HG03108 (cell line): Measurements from ENCODE around the gene CHAC1.
"Not testable (repeated sequence)": the region's sequence is repeated elsewhere in the genome, so short reads cannot be mapped to it uniquely, and the experiment has no call there.

Experiments used
- ATAC-seq: cut with Tn5 transposase; IDR thresholded peaks from one replicate; pipeline ENCODE4 v1.9.1; 2021; ENCODE audit warnings: moderate library complexity; ENCODE audit not compliant: unreplicated experiment

The CHAC1 gene

DNA sequence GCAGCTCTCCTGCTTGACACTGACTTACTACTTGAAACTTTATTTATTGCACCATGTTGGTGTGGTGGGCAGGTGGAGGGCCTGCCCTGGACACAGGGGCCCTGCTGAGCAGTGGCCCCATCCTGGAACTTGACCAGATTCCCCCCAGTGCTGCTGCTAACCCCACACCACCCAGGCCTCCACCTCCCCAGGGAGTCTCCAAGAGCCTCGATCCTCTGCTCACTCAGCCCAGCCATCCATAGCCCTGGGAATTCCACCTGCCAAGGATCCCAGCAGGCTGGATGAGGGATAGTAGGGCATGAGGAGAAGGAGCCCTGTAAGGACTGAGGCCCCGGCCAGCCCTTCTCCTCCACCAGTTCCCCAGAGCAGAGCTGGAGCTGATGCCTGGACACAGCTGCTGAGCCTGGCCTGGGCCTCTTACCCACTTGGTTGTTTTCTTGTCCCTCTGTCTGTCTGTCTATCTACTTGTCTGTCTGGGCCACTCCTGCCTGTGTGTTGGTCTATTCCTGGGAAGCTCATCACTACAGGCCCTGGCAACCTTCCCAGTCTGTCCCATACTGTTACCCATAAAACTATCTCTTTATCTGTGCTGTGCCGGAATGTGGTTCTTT, 2.8 kb downstream of the CHAC1 start:
- no peak for ATAC-seq

DNA sequence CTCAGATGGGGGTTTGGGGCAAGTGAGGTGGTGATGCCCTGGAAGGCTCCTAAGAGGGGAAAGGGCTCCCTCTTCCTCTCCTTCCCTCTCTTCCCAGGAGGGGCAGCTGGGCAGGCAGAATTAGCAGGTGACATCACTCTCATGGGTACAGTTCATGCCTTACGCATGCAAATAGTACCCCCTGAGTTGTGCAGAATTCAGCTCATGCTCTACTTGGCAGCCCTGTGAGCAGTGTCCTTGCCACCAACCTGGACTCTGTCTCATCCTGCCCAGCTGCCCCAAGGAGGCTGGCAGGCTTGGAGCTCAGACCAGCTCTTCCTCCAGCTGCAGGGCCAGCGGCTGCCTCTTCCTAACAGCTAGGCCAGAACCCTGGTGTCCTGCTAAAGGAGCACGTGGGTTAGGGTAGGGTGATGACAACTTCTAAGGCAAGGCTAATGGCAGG, 3.3 kb downstream of the CHAC1 start:
- ATAC-seq: no peak

DNA sequence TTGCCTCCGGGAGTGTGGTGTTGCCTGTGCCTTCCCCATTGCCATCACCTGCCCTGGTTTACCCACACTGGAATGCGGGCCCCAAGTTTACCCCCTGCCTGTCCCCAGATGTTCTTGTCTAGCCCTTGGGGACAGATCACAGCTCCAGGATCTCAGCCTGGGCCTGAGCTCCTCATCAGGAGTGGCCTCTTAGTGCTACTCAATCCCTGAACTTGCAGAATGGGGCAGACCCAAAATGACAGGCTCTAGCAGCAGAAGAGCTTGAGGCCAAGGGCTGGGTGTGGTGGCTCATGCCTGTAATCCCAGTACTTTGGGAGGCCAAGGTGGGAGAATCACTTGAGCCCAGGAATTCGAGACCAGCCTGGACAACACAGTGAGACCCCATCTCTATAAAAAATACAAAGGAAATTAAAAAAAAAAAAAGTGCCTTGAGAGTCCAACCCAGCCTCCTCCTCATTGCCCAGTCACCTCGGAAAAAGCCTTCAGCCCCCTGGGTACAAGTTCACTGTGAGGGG, 3.8 kb downstream of the CHAC1 start:
- ATAC-seq: no peak

DNA sequence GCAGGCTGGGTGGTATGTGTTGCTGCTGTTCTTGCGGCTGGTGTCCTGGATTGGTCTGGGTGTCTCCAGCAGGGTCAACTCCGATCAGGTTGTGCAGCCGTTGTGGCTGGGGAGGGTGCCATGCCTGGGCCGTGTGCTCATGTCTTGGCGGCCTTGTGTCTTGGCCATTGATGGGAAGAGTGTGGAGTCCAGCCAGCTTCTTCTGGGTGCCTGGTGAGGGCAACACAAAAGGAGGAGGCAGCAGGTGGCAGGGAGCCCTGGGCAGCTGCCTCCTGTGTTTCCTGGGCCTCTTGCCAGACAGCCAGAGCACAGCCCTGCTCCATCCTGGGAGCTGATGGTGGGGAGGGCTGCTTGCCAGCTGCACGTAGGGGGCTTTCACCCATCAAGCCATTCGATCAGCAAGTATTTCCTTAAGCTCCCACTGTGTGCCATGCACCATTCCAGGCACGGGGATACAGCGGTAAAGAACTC, 4.3 kb downstream of the CHAC1 start:
- ATAC-seq: no peak

DNA sequence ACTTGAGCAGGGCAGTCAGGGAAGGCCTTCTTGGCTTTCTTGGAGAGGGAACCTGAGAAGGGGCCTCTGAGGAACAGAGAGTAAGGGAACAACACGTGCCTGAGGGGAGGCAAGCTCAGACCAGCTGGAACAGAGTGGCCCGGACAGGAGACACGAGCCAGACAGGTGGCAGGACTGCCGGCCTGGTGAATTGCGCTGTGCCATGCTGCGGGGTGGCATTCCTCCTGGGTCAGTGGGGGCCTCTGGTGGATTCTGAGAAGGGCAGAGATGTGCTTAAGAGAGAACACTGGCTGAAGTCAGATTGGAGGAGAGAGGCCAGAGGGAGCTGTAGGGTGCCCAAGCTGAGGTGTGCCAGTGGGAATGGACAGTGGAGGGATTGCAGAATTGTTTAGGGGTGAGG, 4.9 kb downstream of the CHAC1 start:
- ATAC-seq: no peak

DNA sequence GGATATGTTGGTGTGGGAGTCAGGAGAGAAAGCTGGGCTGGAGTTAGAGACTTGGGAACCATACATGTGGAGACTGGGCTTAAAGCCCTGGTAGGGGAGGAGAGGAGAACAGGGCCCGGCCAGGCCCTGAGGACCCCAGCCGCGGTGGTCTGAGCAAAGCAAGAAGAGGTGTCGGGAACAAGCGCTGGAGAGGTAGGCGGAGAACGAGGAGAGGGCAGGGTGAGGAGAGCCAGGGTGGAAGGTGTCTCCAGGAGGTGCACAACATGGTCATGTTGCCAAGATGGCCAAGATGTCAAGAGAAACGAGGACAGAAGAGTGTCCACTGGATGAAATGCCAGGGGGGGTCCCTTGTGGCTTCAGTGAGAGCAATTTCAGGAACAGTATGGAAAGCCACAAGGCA, 5.5 kb downstream of the CHAC1 start:
- no peak for ATAC-seq

DNA sequence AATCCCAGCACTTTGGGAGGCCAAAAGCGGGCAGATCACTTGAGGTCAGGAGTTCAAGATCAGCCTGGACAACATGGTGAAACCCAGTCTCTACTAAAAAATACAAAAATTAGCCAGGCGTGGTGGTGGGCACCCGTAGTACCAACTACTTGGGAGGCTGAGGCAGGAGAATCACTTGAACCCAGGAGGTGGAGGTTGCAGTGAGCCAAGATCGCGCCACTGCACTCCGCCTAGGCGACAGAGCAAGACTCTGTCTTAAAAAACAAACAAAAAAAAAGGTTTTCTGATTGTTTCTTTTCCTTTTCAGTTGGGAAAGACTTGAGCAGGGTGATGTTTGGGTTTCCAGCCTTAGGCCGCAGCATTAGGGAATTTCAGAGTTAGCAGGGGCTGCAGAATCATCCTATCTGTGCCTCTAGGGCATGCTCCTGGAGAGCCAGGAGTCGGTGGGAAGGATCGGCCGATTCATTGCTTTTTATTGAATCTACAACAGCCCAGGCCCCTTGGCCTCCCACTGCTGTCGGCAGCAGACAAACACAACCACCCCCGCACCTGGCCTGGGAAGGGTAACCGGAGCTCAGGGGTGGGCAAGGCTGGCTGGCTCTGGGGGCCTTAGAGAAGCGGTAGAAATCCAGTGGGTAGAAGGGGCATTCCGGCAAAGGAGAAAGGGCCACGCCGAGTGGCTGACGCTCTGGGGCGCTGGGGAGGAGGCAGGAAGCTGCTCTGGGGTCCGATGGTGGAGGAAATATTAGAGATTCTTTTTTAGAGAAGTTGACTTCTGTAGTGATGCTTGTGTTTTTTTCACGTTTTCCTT, 6.3 kb downstream of the CHAC1 start:
- no peak for ATAC-seq

DNA sequence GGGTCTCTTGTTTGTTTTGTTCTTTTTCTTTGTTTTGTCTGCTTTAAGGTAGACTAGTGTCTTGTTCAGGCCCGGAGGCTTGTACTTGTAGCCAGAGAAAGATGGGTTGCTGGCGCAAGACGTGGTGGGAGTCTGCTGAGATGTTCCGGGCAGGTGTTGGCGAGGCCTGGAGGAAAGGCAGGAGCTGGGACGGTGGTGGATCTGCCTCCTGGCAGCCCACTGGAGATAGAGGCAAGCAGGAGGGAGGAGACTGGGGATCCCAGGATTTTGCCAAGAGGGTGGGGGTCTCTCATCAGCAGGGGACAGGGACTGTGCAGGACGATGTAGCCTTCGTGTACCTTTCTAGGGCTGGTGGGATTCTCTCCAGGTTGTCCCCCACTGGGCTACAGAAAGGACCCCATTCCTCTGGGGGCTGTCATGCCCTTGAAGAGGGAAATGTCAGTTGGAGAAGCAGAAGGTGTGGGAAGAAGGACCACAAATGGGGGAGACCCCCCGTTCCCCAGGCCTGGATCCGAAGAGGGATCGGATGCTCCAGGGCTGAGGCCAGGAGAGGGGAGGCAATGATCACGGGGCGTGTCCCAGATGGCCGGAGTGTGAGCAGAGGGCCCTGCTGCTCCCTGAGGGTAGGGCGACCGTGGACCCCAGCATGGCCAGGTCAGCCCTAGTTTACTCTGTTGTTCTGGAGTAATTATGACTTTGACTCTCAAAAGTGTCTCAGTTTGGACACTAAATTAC, 7.0 kb downstream of the CHAC1 start:
- ATAC-seq: no peak

DNA sequence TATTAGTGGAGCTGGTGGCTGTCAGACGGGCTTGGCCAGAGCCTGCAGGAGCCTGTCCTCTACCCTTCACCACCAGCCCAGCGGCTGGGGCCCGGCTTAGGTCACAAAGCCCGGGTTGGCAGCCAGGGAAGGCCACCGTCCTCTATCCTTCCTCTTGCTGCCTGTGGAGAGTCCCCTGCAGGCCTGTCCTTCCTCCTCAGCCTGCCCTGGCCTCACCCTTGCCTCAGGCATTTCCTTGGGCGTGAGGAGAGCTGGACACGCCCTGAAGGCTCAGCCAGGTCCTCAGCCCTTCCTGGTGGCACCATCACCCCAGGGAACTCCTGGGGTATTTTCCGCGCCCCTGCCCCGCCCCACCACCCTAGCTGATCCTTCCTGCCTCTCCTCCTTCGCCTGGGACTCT, 7.7 kb downstream of the CHAC1 start:
- no peak for ATAC-seq

DNA sequence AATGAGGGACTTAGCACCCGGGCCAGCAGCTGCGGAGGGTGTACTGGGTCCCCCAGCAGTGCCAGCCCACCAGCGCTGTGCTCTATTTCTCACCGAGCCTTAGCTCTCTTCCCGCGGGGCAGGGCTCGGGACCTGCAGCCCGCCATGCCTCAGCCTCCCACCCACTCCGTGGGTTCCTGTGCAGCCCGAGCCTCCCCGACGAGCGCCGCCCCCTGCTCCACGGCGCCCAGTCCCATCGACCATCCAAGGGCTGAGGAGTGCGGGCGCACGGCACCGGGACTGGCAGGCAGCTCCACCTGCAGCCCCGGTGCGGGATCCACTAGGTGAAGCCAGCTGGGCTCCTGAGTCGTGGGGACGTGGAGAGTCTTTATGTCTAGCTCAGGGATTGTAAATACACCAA, 8.5 kb downstream of the CHAC1 start:
- ATAC-seq: not testable (repeated sequence)

DNA sequence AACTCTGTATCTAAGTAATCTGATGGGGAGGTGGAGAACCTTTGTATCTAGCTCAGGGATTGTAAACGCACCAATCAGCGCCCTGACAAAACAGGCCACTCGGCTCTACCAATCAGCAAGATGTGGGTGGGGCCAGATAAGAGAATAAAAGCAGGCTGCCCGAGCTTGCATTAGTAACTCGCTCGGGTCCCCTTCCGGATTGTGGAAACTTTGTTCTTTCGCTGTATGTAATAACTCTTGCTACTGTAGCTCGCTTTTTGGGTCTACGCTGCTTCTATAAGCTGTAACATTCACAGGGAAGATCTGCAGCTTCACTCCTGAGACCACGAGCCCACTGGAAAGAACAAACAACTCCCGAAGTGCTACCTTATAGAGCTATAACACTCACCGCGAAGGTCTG, 9.0 kb downstream of the CHAC1 start:
- ATAC-seq: not testable (repeated sequence)

DNA sequence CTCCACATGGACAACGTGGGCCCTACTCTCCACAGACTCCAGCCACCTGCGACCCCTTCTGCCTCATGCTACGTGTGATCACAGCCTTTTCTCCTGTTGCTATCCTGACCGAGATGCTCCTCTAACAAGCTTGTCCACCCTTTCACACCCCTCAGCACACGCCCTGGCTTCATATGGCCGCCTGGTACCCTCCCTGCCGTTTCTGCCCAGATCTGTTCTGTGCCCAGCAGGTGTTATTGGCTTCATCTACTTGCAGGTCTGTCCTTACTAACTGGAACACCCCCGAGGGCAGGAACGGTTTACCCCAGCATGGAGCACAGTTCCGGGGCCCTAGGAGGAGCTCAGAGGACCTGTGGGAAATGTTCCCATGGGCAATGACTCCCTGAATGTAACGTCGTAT, 9.9 kb downstream of the CHAC1 start:
- ATAC-seq: no peak

DNA sequence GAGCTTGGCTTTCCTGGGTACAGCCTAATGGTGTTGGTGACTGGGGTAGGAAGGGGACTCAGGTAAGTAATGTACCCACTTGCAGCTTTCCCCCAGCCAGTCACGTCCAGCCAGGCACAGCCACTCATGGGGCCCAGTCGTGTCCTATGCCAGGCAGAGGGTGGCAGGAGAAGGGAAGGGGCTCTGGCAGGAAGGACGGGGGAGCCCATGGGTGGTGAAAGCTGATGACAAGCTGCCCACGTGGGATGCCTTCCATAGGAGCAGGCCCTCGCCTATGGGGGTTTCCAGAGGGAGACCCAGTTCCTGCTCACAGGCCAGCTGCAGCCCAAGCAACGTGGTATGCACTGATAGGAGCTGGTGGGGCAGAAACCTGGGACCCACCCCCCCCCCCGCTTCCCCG, 10.7 kb downstream of the CHAC1 start:
- no peak for ATAC-seq

DNA sequence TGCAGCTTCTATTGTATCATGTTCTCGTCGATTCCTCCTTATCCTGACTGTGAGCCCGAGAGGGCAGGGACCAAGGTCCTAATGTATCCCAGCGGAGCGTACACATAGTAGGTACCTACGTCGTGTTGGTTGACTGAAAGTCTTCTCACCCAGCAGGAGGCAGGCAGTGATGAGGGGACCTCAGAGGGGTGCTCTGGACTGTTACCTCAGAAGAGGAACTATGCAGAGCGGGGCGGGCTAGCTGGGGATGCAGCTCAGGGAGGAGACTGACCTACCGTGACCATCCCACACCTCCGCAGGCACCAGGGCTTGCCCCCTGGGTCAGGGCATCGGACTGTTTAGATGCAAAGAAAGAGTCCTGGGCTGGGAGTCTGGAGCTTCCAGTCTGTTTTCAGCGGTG, 11.4 kb downstream of the CHAC1 start:
- ATAC-seq: no peak

DNA sequence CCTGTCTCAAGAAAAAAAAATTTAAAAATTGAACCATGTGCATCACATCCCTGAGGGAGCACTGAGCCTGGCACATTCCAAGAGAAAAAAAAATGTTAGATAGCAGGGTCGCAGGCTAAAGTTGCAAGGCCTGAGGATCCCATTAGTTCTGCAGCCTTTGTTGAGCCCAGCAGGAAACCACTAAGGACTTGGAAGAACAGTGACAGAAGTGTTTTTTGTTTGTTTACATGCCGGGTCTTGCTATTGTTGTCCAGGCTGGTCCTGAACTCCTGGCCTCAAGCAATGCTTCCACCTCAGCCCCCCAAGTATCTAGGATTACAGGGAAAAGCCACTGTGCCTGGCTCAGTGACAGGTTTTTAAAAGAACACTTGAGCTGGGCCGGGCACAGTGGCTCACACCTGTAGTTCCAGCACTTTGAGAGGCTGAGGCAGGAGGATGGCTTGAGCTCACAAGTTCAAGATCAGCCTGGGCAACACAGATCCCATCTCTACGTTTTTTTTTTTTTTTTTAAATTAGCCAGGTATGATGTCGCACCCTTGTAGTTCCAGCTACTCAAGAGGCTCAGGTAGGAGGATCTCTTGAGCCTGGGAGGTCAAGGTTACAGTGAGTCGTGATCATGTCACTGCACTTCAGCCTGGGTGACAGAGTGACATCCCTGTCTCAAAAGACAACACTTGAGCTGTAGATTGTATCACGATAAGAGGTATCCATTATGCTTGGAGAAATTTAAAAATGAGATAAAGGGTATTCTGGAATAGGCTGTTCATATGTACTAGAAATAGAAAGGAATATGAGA, 15.2 kb downstream of the CHAC1 start:
- ATAC-seq: no peak

DNA sequence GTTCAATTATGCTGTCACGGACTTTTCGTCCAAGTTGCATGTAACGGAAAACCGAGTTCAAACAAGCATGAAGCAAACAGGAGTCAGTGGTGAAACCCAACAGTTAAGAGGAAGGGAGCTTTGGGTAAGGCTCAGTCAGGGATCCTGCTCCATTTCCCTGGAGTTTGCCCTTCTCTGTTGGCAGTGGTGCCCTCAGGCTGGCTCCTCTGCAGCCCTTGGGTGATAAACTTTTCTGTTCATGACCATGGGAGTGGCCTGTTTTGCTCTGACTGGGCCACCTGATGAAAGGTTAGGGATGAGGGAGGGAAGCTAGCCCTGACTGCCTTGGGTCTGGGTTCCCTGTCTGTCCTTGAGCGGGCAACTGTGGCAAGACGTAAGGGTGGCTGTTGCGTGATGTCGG, 16.1 kb downstream of the CHAC1 start:
- no peak for ATAC-seq

DNA sequence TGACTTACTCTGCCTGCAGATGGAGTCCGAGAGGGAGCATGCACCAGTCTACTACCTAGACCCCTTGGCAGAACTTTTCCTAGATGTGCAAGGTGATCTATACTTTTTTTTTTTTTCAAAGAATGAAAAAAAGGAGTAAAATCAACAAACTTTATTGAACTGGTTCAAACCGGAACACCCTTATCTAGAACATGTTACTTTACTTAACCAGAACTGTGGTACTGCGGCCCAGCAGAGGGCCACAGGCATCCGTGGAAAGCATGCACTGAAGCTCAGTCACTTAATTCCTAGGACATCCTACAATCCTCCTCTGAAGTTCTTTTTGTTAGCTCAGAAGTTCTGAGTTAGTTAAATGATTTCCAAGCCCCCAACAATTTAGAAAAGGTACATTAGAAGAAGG, 21.6 kb downstream of the CHAC1 start:
- no peak for ATAC-seq

DNA sequence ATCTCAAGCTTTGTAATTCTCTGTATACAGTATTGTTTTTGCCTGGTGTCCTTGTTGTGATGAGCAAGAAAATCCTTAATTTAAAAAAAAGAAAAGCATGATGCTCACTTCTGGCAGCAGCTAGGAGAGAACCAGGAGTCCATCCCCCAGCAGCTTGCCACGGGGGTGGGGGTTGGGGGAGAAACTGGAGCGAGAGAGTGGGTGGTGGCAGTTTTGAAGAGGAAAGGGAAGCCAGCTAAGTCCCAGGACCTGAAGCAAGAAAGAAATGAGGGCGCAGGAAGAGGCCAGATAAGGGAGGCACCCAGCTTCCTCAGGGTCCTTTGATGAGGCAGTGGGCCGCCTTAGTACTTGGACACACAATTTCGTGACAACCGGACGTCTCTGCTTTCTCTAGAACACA, 23.5 kb downstream of the CHAC1 start:
- no peak for ATAC-seq

DNA sequence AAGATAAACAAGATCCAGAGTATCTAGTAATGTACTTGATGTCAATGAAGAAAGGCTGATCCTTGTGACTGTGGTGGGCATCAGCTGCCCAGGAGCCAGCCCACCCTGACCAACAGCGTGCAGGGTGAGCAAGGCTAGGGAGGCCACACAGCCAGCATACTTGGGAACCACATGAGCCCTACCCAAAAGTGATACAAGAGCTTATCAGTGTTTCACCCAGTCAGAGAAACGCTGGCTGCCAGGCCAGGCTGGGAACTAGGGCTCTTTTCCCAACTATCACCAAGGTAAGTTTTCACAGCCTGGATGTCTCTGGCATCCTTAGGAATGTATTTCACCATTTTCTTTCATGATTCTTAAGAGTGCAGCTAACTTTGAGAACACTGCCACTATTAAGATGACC, 24.9 kb downstream of the CHAC1 start:
- no peak for ATAC-seq

DNA sequence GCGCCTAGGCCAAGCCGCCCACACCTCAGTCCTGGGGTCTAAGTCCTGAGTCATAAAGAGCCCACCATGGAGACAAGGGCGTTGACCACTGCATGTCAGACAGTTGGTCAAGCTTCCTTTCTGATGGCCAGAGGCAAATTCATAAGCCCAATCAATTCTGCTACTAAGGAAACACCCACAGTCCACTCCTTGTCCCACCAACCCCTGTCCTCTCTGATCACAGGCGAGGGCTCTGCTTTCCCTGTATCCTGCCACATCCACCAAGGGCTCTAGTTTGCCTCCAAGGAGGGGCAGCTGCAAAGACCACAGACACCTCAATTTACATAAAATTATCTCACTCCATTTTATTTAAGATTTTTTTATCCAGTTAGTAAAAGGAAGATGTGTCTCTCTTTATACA, 25.3 kb downstream of the CHAC1 start:
- no peak for ATAC-seq

DNA sequence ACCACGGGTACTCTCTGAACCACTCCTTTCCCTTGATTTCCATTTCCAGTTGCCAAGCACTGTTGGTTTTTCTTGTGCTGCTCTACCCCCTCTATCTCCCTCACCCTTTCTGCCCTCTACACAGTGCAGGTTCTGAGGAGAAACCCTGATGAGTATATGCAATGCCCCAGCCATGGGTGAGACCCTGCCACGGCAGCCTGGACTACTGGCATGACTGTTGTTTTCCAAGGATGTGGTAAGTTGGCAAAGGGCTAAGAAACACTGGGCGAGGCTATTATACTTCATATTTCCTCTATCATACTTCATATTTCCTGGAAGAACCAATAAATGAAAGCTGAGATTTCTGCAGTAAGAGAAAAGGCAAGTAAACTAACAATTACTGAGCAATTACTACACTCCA, 27.9 kb downstream of the CHAC1 start:
- no peak for ATAC-seq
